Middle frontal gyrus (tissue), 1 donor: Measurements from ENCODE around the gene TMEM254.
"Not testable (repeated sequence)": the region's sequence is repeated elsewhere in the genome, so short reads cannot be mapped to it uniquely, and the experiment has no call there.

ENCODE experiments used
- DNase-seq: peaks from one replicate; pipeline ENCODE4 v3.0.0-alpha.2; 2015; ENCODE audit warnings: low spot score; ENCODE audit errors: extremely low spot score

The TMEM254 gene

GRCh38 chr10:80078448-80079311 is at the start of gene TMEM254:
TMEM254 (plus strand) TSS chr10:80078665; CDS start chr10:80078700, 35 bp downstream.
- peak; percentile 81 for DNase-seq

GRCh38 chr10:80029205-80029604 is 49.3 kb upstream of the TMEM254 start:
- not testable (repeated sequence) for DNase-seq

GRCh38 chr10:80029865-80030264 is 48.6 kb upstream of the TMEM254 start:
- not testable (repeated sequence) for DNase-seq

- DNase-seq = no peak
Observed at GRCh38 chr10:80032503-80032902, 46.0 kb upstream of the TMEM254 start.

GRCh38 chr10:80034766-80035165 is 43.7 kb upstream of the TMEM254 start:
- not testable (repeated sequence) for DNase-seq

GRCh38 chr10:80035430-80035829 is 43.0 kb upstream of the TMEM254 start:
- not testable (repeated sequence) for DNase-seq

- not testable (repeated sequence) for DNase-seq
Observed at GRCh38 chr10:80036921-80037500, 41.5 kb upstream of the TMEM254 start.

- not testable (repeated sequence) for DNase-seq
Observed at GRCh38 chr10:80038226-80038625, 40.2 kb upstream of the TMEM254 start.

- no peak for DNase-seq
Observed at GRCh38 chr10:80041162-80041561, 37.3 kb upstream of the TMEM254 start.

GRCh38 chr10:80044935-80045334 is 33.5 kb upstream of the TMEM254 start:
- DNase-seq = not testable (repeated sequence)

- DNase-seq = peak; percentile 56
Observed at GRCh38 chr10:80046629-80047441, 31.6 kb upstream of the TMEM254 start.

- DNase-seq = no peak
Observed at GRCh38 chr10:80050752-80051151, 27.7 kb upstream of the TMEM254 start.

GRCh38 chr10:80051993-80052392 is 26.5 kb upstream of the TMEM254 start:
- DNase-seq = no peak

GRCh38 chr10:80055760-80056159 is 22.7 kb upstream of the TMEM254 start:
- DNase-seq = no peak

GRCh38 chr10:80057171-80057570 is 21.3 kb upstream of the TMEM254 start:
- no peak for DNase-seq

GRCh38 chr10:80064120-80064886 is 14.2 kb upstream of the TMEM254 start:
- no peak for DNase-seq

GRCh38 chr10:80066809-80067208 is 11.7 kb upstream of the TMEM254 start:
- DNase-seq = no peak

GRCh38 chr10:80067821-80068220 is 10.6 kb upstream of the TMEM254 start:
- DNase-seq = not testable (repeated sequence)

GRCh38 chr10:80068270-80068669 is 10.2 kb upstream of the TMEM254 start:
- no peak for DNase-seq

- peak; percentile 74 for DNase-seq
Observed at GRCh38 chr10:80070057-80070456, 8.4 kb upstream of the TMEM254 start.

- DNase-seq = no peak
Observed at GRCh38 chr10:80072584-80072983, 5.9 kb upstream of the TMEM254 start.
